Astrocyte of the cerebellum (primary cell): ENCODE data around the gene RAD51B.

ENCODE experiments used
- DNase-seq: peaks from one replicate; pipeline ENCODE4 v3.0.0-alpha.2; 2011; ENCODE audit warnings: low read depth
- H3K4me3 ChIP-seq: 2 replicates; pipeline ENCODE4 v1.5.1; 2011; ENCODE audit warnings: mild to moderate bottlenecking, low read depth, low read length, moderate library complexity
- in situ Hi-C: cut with HindIII; loops from 2 replicates; pipeline ENCODE4 v1.10.0; 2017; ENCODE audit warnings: low sequenced_read_pairs
- TF ChIP-seq, protein P1 (sequence below): IDR thresholded peaks from 2 replicates; pipeline ENCODE4 v1.5.1; 2012; ENCODE audit warnings: low read length, low read depth, moderate library complexity, mild to moderate bottlenecking; ENCODE audit errors: missing control alignments

RAD51B gene

GRCh38 chr14:67819563-67820421 is at the start of gene RAD51B:
TSS of gene RAD51B (plus strand) at chr14:67819779.
- in situ Hi-C loops, result no loop called here
- peak; percentile 67 for DNase-seq
- TF ChIP-seq, protein P1, sequence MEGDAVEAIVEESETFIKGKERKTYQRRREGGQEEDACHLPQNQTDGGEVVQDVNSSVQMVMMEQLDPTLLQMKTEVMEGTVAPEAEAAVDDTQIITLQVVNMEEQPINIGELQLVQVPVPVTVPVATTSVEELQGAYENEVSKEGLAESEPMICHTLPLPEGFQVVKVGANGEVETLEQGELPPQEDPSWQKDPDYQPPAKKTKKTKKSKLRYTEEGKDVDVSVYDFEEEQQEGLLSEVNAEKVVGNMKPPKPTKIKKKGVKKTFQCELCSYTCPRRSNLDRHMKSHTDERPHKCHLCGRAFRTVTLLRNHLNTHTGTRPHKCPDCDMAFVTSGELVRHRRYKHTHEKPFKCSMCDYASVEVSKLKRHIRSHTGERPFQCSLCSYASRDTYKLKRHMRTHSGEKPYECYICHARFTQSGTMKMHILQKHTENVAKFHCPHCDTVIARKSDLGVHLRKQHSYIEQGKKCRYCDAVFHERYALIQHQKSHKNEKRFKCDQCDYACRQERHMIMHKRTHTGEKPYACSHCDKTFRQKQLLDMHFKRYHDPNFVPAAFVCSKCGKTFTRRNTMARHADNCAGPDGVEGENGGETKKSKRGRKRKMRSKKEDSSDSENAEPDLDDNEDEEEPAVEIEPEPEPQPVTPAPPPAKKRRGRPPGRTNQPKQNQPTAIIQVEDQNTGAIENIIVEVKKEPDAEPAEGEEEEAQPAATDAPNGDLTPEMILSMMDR, result no peak
- peak within 1 kb of the TSS; percentile 87 for H3K4me3 ChIP-seq

GRCh38 chr14:67773844-67774377 is 45.7 kb upstream of the RAD51B start:
- TF ChIP-seq, protein P1, result no peak
- no peak overlapping the region for H3K4me3 ChIP-seq
- in situ Hi-C loops, result no loop called here
- DNase-seq, result no peak

DNA sequence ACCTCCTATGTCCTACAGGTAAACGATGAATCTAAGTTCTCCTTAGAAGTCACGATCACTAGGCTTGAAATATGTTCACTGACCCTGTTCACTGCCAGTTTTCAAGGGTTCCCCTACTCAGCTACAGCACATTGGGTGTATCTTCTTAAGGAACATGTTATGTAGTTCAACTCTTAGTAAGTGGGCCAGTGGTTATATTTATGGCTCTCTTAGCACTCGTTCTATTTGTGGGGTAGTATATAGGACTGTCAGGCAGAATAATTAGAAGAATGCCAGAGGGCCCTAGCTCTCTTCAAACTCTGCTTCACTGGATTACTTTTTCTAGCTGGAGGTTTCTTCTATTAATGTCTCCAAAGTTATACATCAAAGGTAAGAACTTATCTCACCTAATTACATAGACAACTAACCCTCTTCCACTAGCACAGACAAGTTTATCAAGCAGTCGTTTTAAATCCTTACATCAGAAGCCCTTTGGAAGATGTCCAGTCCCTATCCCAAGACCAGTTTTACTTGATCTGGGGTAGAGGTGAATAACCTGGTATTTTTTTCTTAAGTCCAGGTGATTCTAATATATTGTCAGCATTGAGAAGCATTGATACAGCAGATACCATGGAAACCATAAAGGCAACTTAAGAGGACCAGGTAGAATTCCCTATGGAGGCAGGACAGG is 42.8 kb upstream of the RAD51B start:
- TF ChIP-seq, protein P1, result no peak
- DNase-seq, result no peak
- in situ Hi-C loops, result no loop called here
- no peak overlapping the region for H3K4me3 ChIP-seq

DNA sequence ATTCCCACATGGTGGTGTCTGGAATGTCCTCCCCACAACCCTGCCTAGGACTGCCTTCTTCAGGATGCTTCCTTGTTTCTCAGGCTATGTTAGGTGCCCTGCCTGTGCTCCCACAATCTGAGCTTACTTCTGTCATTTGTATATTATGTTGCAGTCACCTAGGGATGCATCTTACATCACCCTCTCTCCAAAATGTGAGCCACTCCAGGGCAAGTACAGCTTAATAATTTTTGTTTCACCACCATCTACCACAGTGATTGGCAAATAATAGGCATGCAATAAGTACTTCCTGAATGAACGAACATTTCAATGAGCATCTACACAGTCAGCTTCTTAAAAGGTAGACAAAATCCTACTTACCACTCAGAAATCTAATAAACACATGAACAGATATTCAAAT is 40.8 kb upstream of the RAD51B start:
- H3K4me3 ChIP-seq, result no peak overlapping the region
- in situ Hi-C loops, result no loop called here
- TF ChIP-seq, protein P1, result no peak
- DNase-seq, result no peak

- in situ Hi-C loops, result no loop called here
- no peak for DNase-seq
- no peak overlapping the region for H3K4me3 ChIP-seq
- TF ChIP-seq, protein P1, result no peak
These were observed 37.5 kb upstream of the RAD51B start for GRCh38 chr14:67782090-67782489.

DNA sequence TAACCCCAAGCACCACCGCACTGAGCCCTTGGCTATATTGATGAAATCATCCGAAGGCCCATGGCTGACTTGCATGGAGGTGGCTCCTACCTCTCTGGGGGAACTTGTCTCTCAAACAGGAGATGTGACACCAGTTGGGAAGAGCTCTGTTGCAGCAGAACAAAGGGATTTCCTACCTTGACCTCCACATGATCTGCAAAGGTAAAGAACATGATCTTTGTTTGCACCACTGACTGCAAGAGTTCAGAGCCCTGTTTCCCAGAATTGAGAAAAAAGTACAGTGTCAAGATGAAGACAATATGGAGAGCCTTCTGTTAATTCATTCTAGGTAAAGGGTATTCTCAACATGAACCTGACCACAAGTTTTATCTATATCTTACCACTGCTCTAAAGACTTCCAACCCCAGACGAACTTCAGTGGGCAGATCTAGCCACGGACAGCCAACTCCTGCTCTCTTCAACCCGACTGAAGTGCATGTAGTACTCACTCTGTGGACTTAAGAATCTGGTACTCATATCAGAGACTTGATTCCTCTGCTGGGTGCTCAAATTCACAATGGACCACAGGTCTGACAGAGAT is 35.2 kb upstream of the RAD51B start:
- no peak overlapping the region for H3K4me3 ChIP-seq
- DNase-seq, result no peak
- TF ChIP-seq, protein P1, result no peak
- in situ Hi-C loops, result no loop called here
